GM12891 (cell line): ENCODE data around the gene IFI27L2. TPM values are rescaled to one million over a fixed set of nuclear protein-coding genes. Genes with fewer than 3 reads are reported as not detected.

Source experiments
- DNase-seq: peaks from one replicate; pipeline ENCODE4 v3.0.0; 2011; ENCODE audit warnings: low spot score; ENCODE audit not compliant: insufficient read length
- FAIRE-seq: peaks from 2 replicates; lab custom pipeline; 2011; peaks lifted over from hg19 to GRCh38; lab: Jason Lieb, UNC
- PAX5 ChIP-seq: IDR thresholded peaks from 2 replicates; pipeline ENCODE4 v1.6.1; 2011; ENCODE audit warnings: low read length, moderate library complexity, mild to moderate bottlenecking; ENCODE audit not compliant: insufficient read depth, severe bottlenecking
- POLR2A ChIP-seq: IDR thresholded peaks from 2 replicates; pipeline ENCODE4 v1.6.1; 2011; ENCODE audit warnings: low read depth, low read length, control low read depth
- POLR2AphosphoS5 ChIP-seq: IDR thresholded peaks from 2 replicates; pipeline ENCODE4 v1.6.1; 2011; ENCODE audit warnings: low read depth, low read length, control low read depth
- POU2F2 ChIP-seq: IDR thresholded peaks from 2 replicates; pipeline ENCODE4 v1.6.1; 2011; ENCODE audit warnings: low read depth, mild to moderate bottlenecking, control low read depth, low read length, moderate library complexity
- SPI1 ChIP-seq: IDR thresholded peaks from 2 replicates; pipeline ENCODE4 v1.6.1; 2011; ENCODE audit warnings: low read depth, low read length, control low read depth
- TAF1 ChIP-seq: IDR thresholded peaks from 2 replicates; pipeline ENCODE4 v1.6.1; 2011; ENCODE audit warnings: low read depth, low read length, control low read depth
- polyA plus RNA-seq: library from polyadenylated mRNA; unstranded; fragments of >200 nt; gene quantifications from one replicate; pipeline ENCODE4 v1.2.1, GENCODE V29; 2012; ENCODE audit warnings: low read depth, missing spikeins, inconsistent platforms; ENCODE audit not compliant: missing spikeins

The IFI27L2 gene, protein sequence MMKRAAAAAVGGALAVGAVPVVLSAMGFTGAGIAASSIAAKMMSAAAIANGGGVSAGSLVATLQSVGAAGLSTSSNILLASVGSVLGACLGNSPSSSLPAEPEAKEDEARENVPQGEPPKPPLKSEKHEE
- polyA plus RNA-seq = 140 TPM

DNA sequence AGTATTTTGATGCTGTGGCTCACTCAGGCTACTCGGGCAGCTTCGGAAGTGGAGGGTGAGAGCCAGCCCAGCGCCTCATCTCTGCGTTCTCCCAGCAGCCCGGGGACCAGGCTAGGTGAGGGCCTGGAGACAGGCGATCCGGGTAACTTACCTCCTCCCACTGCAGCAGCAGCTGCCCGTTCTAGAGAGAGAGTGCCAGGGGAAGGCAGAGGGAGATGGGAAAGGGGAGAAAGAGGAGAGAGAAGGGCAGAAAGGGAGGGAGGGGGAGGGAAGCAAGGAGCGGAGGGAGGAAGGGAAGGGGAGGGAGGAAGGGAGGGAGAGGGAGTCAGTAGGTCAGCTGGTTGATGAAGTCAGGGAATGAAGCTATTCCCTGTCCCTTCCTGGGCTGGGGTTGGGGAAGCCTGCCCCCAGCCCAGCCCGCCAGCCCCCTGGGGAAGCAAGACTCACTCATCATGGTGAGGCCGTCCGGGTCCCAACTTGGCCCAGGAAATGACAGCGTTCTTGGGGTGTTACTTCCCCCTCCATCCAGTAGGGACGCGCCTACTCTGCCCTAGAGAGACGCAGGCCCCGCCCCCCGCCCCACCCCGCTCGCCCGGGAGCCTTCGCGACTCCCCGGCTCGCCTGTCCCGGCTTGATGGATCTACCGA, at the start of gene IFI27L2:
TSS of gene IFI27L2 (minus strand) at position 494 of the 647 bp plus-strand sequence. CDS start at position 454, 40 bp downstream.
- TF ChIP-seq SPI1 = no peak
- no peak for TF ChIP-seq PAX5
- TF ChIP-seq POU2F2 = no peak
- peak; percentile 61 for TF ChIP-seq POLR2A
- no peak for TF ChIP-seq TAF1
- 0 out of 2 replicates have a peak, but pooled peaks have one; percentile 34 for TF ChIP-seq POLR2AphosphoS5
- peak; percentile 93 for FAIRE-seq
- peak; percentile 81 for DNase-seq

DNA sequence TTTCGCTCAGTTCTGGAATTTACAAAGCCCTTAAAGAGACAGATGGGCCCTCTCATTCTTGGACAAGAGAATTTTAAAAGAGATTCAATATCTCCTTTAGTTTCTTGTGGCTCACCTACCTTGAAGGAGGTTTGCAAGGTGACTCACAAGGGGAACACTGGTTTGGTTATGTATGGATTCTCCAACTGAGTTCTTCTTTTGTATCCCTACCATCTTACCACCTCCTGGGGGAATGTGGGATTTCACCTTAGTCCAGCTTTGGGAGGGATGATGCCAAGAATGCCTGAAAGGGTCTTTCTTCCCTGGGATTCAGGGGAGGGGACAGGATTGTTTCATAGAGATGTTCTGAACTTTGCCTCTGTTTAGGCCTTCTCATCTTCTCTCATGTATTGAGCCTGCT, 48.4 kb upstream of the IFI27L2 start:
- FAIRE-seq (no peak), DNase-seq (no peak)

DNA sequence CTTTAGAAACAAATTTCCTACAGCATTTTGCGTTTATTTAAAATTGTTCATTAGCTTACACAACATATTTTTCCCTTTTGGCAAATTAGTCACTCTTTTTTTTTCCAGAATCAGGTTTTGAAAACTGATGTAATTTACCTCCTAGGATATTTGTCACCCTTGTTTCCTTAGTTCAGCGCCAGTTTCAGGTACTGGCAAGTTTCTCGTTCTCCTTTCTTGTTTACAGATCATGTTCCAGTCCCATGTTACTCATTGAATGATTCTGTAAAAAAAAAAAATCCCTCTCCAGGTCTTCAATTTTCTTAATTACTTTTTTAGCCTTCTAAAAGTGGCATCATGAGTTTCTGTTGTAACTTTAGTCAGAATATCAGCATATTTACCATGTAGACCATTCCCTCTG, 47.4 kb upstream of the IFI27L2 start:
- DNase-seq (no peak), FAIRE-seq (no peak)
- TF ChIP-seq TAF1 = no peak
- TF ChIP-seq SPI1 = no peak

More for the DNA sequence above, 48.4 kb upstream of the IFI27L2 start:
- TF ChIP-seq SPI1 = no peak
- no peak for TF ChIP-seq POLR2AphosphoS5
- no peak for TF ChIP-seq POLR2A
- TF ChIP-seq PAX5 = no peak
- TF ChIP-seq POU2F2 = no peak
- no peak for TF ChIP-seq TAF1

DNA sequence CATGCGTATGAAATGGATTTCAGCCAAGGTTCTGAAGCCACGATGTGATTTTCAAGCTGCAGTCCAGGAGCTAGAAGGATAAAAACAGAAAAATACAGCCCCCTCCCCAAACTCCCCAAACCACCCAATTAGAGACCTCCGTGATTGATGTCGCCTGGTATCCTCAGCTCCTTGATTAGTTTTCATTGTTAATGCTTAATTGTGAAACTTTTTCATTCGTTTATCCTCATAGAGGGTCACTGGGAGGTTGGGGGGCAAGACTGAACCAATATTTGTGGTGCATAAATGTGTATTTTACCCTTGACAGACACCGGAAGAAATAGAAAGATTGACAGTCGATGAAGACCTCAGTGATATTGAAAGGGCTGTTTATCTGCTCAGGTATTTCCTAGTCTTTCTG, 46.3 kb upstream of the IFI27L2 start:
- FAIRE-seq = no peak
- TF ChIP-seq PAX5 (no peak), TAF1 (no peak), SPI1 (no peak), POLR2A (no peak), POU2F2 (no peak)
- DNase-seq = no peak

DNA sequence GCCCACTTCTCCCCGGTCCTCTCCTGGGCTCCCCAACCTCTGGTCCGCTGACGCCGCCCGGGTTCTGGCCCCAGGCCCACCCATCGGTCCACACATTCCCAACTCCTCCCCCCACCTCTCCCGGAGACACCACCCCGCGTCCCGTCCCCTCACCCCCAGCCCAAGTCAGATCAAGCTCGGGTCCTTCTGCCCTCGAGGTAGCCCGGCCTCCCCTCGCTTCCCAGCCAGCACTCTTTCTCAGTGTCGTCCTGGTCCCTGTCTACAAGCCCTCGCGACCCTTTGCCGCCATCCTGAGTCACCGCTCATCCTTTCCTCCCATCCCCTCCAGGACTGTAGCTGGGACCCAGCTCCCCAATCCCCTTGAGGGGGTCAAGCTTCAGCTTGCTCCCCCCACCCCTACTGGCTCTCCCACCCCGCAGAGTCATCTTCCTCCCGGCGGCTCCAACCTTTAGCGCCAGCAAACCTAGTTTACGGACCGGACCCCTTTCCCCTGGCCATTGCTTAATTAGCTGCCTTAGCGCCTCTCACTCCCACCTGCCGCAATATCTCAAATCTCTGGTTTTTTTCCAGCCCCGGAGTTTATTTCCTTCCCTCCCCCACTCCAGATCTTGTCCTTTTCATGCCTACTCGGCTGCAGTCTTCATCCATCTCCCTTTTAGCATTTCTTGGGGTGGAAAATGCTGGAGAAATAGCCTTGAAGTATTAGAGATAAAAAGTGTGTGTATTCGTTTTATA, 45.8 kb upstream of the IFI27L2 start:
- TF ChIP-seq TAF1 (no peak), POLR2AphosphoS5 (no peak), POU2F2 (no peak)
- DNase-seq (no peak), FAIRE-seq (no peak)

DNA sequence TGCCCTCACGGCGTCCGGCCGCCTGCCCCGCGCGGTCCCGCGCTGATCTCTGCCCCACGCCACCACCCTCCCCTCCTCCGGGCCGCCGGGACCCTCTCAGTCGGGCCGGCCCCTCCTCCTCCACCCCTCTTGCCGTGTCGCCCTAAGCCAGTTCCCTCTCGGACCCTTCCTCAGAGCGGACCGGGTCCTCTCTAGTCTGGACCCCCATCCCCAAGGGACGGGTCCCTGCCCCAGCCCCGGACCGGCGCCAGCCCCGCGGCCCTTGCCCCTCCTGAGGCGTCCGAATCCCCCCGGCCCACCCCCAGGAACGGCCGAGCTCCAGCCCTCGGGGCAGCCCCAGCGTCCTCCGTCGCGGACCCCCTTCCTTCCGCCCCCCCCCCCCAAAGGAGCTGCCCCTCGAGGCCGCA, 45.2 kb upstream of the IFI27L2 start:
- TF ChIP-seq TAF1 (no peak), POLR2A (no peak), POU2F2 (no peak), POLR2AphosphoS5 (no peak)
- no peak for DNase-seq
- FAIRE-seq = no peak

DNA sequence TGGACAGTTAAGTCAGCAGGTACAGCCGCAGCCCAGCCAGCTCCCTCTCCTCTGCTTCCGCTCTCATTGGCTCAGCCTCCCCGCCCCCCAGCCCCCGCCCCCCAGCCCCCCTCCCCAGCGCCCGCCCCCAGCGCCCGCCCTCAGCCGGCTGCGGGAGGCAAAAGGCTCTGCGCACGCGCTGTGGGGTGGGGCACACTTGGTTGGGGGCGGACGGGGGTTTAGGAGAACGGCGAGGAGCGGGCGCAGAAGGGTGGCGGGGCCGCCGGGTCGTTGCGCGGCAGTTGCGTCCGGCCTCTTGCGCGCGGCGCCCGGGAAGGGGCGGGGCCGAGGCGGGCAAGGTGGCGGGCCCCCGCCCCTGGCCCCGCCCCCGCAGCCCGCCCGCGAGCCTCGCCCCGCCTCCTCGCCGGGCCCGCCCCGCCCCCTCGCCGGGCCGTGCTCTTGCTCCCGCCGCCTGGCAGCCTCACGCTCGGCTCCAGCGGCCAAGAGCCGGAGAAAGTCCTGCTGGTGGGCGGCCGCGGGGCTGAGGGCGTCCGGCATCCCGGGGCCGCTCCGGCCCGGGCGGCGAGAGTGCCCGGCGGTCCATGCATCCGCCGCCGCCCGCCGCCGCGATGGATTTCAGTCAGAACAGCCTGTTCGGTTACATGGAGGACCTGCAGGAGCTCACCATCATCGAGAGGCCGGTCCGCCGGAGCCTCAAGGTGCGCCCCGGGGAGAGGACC, 44.6 kb upstream of the IFI27L2 start, which contains the start of gene PPP4R4:
TSS of gene PPP4R4 (plus strand) at position 438 of the 719 bp plus-strand sequence. CDS start at position 582, 144 bp downstream.
- DNase-seq = peak; percentile 82
- peak; percentile 57 for FAIRE-seq
- TF ChIP-seq POLR2AphosphoS5 (no peak), POU2F2 (no peak)

DNA sequence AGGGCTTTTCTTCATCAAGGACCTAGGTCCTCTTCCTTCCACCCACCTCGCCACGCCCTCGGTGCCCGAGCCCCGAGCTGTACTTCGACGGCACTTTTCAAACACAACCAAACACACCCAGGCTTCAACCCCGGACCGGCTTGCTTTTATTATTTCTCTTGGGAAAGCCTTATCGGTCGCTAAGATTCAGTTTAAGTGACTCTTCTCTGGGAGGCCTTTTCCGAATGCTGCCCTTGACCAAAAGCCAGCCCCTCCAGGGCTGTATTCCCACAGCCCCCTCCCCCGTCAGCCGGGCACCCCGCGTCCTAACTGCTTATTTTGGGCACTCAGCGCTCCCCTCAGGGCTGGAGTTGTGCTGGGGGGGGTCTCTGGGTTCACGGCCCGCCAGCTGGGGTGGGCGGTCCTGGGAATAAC, 44.1 kb upstream of the IFI27L2 start:
- DNase-seq = no peak
- TF ChIP-seq POU2F2 (no peak), SPI1 (no peak), TAF1 (no peak), POLR2AphosphoS5 (no peak), POLR2A (no peak), PAX5 (no peak)
- no peak for FAIRE-seq

DNA sequence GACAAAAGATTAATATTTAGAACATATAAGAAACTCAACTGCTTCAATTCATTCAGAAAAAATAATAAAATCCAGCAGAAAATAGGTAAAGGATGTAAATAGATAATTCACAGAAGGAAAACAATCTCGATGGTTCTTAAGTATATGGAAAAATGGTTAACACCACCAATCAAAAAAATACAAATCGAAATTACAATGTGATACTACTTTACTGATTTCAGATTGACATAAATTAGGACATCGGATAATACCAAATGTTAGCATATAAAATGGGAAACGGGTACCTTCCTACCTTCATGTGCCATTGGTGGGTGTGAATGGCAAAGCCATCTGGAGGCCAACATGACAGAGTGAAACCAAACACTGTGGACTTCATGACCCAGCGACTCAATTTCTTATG, 43.1 kb upstream of the IFI27L2 start:
- TF ChIP-seq PAX5 = no peak
- TF ChIP-seq POLR2AphosphoS5 = no peak
- TF ChIP-seq POU2F2 = no peak
- no peak for DNase-seq
- FAIRE-seq = no peak
